ENCODE results near the gene WBP2NL.

GRCh38 chr22:41971431-41971830, 27.2 kb upstream of the WBP2NL start:
- TF ChIP-seq GLIS3 (CRISPR knock-in tag; IDR thresholded peaks at IDR 0.05) (no peak), ESRRG (CRISPR knock-in tag; IDR thresholded peaks at IDR 0.05) (no peak), RARB (CRISPR knock-in tag; IDR thresholded peaks at IDR 0.05) (no peak), ZNF70 (CRISPR knock-in tag; IDR thresholded peaks at IDR 0.05) (no peak), CSDC2 (CRISPR knock-in tag; IDR thresholded peaks at IDR 0.05) (no peak), ZC3H10 (CRISPR knock-in tag; IDR thresholded peaks at IDR 0.05) (no peak), ISL1 (CRISPR knock-in tag; IDR thresholded peaks at IDR 0.05) (no peak), OSR1 (CRISPR knock-in tag; IDR thresholded peaks at IDR 0.05) (no peak), ARNTL (CRISPR knock-in tag; IDR thresholded peaks at IDR 0.05; ENCODE audit: borderline replicate concordance, low read depth) (no peak)
